MCF 10A (cell line): ENCODE results near the gene CD83. TPM values are rescaled to one million over a fixed set of nuclear protein-coding genes. Genes with fewer than 3 reads are reported as not detected.

Experiments used
- BruUV-seq: library from RNA; stranded (reverse); fragments of 400-500 nt; replicated peaks from 2 replicates; lab custom pipeline; 2021; lab: Mats Ljungman, UMichigan
- CTCF ChIA-PET: fragments of 300-600 bp; sonication (Branson Sonifier 250); formaldehyde crosslinking; extraction: SDS; loops from one replicate; lab custom pipeline; 2021; ENCODE audit warnings: antibody characterized with exemption, inconsistent platforms; lab: Yijun Ruan, JAX
- POLR2A ChIA-PET: fragments of 300-600, 350-650 bp; sonication (Branson Sonifier 250); formaldehyde crosslinking; extraction: SDS; loops from one replicate; lab custom pipeline; 2020; ENCODE audit warnings: antibody characterized with exemption, inconsistent platforms; lab: Yijun Ruan, JAX
- DNase-seq: peaks from one replicate; pipeline ENCODE4 v3.0.0-alpha.2; 2018; ENCODE audit not compliant: unreplicated experiment
- H3K27ac Mint-ChIP-seq: one replicate; pipeline ENCODE4 v1.8.0; 2022; ENCODE audit warnings: mild to moderate bottlenecking, low read depth, mixed read lengths; ENCODE audit not compliant: unreplicated experiment
- H3K27me3 Mint-ChIP-seq: one replicate; pipeline ENCODE4 v1.8.0; 2022; ENCODE audit warnings: mixed read lengths; ENCODE audit not compliant: insufficient read depth, unreplicated experiment
- H3K36me3 Mint-ChIP-seq: one replicate; pipeline ENCODE4 v1.8.0; 2022; ENCODE audit warnings: mild to moderate bottlenecking, moderate library complexity, mixed read lengths; ENCODE audit not compliant: insufficient read depth, unreplicated experiment
- H3K4me1 Mint-ChIP-seq: one replicate; pipeline ENCODE4 v1.8.0; 2022; ENCODE audit warnings: mixed read lengths; ENCODE audit not compliant: insufficient read depth, unreplicated experiment
- H3K4me3 Mint-ChIP-seq: one replicate; pipeline ENCODE4 v1.8.0; 2022; ENCODE audit warnings: mild to moderate bottlenecking, moderate library complexity, mixed read lengths; ENCODE audit not compliant: unreplicated experiment
- H3K9me3 Mint-ChIP-seq: one replicate; pipeline ENCODE4 v1.8.0; 2022; ENCODE audit warnings: mixed read lengths; ENCODE audit not compliant: unreplicated experiment
- CTCF ChIP-seq: fragments of 200-600 bp; IDR thresholded peaks from one replicate; pipeline ENCODE4 v1.8.0; 2022; ENCODE audit warnings: antibody characterized with exemption, mild to moderate bottlenecking; ENCODE audit not compliant: unreplicated experiment
- intact Hi-C: fragments of 100-400 bp; cut with micrococcal nuclease; formaldehyde crosslinking; loops from 2 replicates; pipeline ENCODE4 v1.14.1; 2022
- total RNA-seq: library from RNA; stranded (reverse); gene quantifications from 2 replicates; pipeline ENCODE4 v1.2.3, GENCODE V29; 2022

CD83 gene
- total RNA-seq, 1 experiment from 2014 or later, result 1.7 TPM

GRCh38 chr6:14081126-14081525, 36.4 kb upstream of the CD83 start:
- H3K36me3 Mint-ChIP-seq, result no peaks in the 10 kb centered on the region
- H3K9me3 Mint-ChIP-seq, result no peaks in the 10 kb centered on the region
- no TSS peak for BruUV-seq
- POLR2A ChIA-PET, result no interaction called here
- no peak for TF ChIP-seq CTCF
- H3K27me3 Mint-ChIP-seq, result no peaks in the 10 kb centered on the region
- CTCF ChIA-PET, result no interaction called here
- H3K27ac Mint-ChIP-seq, result no peak overlapping the region
- H3K4me3 Mint-ChIP-seq, result no peak overlapping the region
- peaks cover 7% of the 10 kb centered on the region for H3K4me1 Mint-ChIP-seq
- no peak for DNase-seq
- intact Hi-C loops, result no loop called here

- Mint-ChIP-seq H3K36me3 (no peaks in the 10 kb centered on the region), H3K9me3 (no peaks in the 10 kb centered on the region), H3K4me3 (no peak overlapping the region), H3K27me3 (no peaks in the 10 kb centered on the region), H3K4me1 (peaks cover 7% of the 10 kb centered on the region), H3K27ac (no peak overlapping the region)
- DNase-seq, result no peak
- BruUV-seq, result no TSS peak
- TF ChIP-seq CTCF, result no peak
- ChIA-PET POLR2A (no interaction called here), CTCF (interaction anchor here (0.6 to 1.5 kb wide), 2 partner anchors 10 to 16 kb away, joined by 3 to 5 read pairs; no protein-coding TSS in a partner anchor)
- intact Hi-C loops, result no loop called here
Measured at GRCh38 chr6:14082771-14083170, 34.8 kb upstream of the CD83 start.

- Mint-ChIP-seq H3K27ac (no peak overlapping the region), H3K4me3 (no peak overlapping the region), H3K4me1 (peaks cover 7% of the 10 kb centered on the region), H3K27me3 (no peaks in the 10 kb centered on the region), H3K36me3 (no peaks in the 10 kb centered on the region), H3K9me3 (no peaks in the 10 kb centered on the region)
- CTCF ChIA-PET, result interaction anchor here (1.5 kb wide), 1 partner anchor 17 kb away, joined by 5 read pairs; no protein-coding TSS in a partner anchor
- BruUV-seq, result no TSS peak
- POLR2A ChIA-PET, result interaction anchor here (0.7 kb wide), 1 partner anchor 8 kb away, joined by 4 read pairs; no protein-coding TSS in a partner anchor
- no peak for TF ChIP-seq CTCF
- intact Hi-C loops, result no loop called here
- DNase-seq, result no peak
Measured at GRCh38 chr6:14083262-14083661, 34.3 kb upstream of the CD83 start.

GRCh38 chr6:14083751-14084150, 33.8 kb upstream of the CD83 start:
- ChIA-PET POLR2A (interaction anchor here (0.5 to 0.7 kb wide), 2 partner anchors 8 to 270 kb away, joined by 3 to 4 read pairs; no protein-coding TSS in a partner anchor), CTCF (interaction anchor here (1.1 to 1.5 kb wide), 2 partner anchors 17 to 210 kb away, joined by 3 to 5 read pairs; no protein-coding TSS in a partner anchor)
- H3K27ac Mint-ChIP-seq, result no peak overlapping the region
- peaks cover 7% of the 10 kb centered on the region for H3K4me1 Mint-ChIP-seq
- no peak for DNase-seq
- no peaks in the 10 kb centered on the region for H3K27me3 Mint-ChIP-seq
- no peaks in the 10 kb centered on the region for H3K36me3 Mint-ChIP-seq
- no peaks in the 10 kb centered on the region for H3K9me3 Mint-ChIP-seq
- BruUV-seq, result no TSS peak
- intact Hi-C loops, result no loop called here
- no peak overlapping the region for H3K4me3 Mint-ChIP-seq
- no peak for TF ChIP-seq CTCF
